ENCODE measurements around the gene LAMC3.

DNA sequence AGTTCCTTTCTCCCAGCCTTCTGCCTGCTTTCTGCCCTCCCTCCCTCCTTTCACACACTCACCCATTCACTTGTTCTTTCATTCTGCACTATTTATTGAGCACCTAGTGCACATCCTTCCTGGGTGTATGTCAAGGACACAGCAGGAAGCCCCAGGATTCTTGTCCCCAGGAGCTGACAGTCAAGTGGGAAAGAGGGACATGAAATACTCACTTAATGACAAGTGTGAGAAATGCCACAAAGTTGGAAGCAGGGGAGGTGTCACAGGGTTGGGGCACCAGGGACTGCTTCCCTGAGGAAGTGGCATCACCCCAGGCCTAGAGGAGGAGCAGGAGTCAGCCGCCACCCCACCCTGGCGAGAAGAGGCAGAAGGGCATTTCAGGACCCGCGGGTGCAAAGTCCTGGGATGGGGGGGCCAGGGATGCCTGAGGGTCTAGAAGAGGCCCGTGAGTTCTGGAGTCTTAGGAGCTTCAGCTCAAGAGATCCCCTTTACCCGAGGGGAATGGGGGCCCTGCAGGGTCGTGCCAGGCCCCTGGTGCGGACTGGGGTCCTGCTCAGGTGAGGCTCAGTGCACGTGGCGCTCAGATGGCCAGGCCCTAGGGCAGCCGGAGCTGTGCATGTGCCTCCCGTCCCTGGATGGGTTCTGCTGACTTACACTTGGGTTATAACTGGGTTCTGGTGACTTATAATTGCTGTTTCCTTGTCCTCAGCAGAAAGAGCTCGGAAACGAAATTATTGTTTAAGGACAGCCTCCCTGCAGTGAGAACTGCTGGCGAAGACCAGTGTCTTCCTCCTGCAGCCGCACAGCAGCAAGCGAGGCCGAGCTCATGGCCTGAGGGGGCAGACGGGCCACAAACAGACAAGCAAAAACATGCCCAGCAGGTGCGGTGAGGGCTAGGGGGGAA lies 16.9 kb upstream of the LAMC3 start:
- TF ChIP-seq, protein P1, sequence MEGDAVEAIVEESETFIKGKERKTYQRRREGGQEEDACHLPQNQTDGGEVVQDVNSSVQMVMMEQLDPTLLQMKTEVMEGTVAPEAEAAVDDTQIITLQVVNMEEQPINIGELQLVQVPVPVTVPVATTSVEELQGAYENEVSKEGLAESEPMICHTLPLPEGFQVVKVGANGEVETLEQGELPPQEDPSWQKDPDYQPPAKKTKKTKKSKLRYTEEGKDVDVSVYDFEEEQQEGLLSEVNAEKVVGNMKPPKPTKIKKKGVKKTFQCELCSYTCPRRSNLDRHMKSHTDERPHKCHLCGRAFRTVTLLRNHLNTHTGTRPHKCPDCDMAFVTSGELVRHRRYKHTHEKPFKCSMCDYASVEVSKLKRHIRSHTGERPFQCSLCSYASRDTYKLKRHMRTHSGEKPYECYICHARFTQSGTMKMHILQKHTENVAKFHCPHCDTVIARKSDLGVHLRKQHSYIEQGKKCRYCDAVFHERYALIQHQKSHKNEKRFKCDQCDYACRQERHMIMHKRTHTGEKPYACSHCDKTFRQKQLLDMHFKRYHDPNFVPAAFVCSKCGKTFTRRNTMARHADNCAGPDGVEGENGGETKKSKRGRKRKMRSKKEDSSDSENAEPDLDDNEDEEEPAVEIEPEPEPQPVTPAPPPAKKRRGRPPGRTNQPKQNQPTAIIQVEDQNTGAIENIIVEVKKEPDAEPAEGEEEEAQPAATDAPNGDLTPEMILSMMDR (IDR thresholded peaks at IDR 0.05): no peak
- no peak for TF ChIP-seq POLR2A (IDR thresholded peaks at IDR 0.05)

Measured in testis (tissue), 2 donors.